Measurements from ENCODE around the gene EFNA5.

EFNA5 gene

DNA sequence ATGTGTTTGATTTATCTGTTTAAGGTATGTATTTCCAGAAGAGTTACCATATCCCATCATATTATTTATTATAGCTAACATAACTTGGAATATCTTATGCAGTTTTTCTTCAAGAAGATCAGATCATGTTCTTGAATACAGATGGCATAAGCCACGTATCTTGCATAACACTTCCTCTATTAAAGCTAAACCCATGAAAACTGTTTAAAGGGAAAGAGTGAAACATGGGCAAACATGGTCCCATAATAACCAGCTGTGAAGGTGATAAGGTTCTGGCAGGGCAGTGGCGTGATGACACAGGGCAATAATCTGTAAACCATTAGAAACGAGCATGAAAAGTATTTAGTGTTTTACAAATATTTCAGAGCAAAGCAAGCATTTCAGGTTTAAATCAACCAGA lies 34.2 kb downstream of the EFNA5 start:
- no peak for DNase-seq

GRCh38 chr5:107636068-107636467 lies 34.7 kb downstream of the EFNA5 start:
- DNase-seq = no peak

GRCh38 chr5:107634981-107635848 lies 35.5 kb downstream of the EFNA5 start:
- no peak for DNase-seq

GRCh38 chr5:107633171-107633901 lies 37.4 kb downstream of the EFNA5 start:
- peak; percentile 38 for DNase-seq

DNA sequence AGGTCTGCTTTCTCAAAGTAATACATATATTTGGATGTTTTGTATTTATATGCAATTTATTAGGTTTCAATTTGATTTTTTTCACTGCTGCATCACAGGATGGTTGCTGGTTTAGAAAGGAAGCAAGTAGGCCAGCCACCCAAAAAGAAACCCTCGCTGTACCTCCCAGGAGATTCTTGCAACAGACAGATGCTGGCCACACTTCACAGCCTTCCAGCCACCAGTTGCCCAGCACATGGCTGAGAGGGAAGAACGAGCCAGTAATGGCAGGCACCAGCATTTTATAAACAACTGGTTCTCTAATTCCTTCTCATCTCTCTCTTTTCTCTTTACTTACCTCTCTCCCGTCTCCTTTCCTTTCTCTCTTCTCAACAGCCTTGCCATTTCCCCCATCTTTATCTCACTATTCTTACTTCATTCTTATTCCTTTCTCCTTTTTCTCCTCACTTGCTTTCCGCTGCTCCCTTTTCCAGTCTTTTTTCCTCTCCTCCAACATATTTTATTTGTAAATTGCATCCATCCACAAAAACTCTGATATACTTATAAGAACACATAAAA lies 38.9 kb downstream of the EFNA5 start:
- DNase-seq = no peak

DNA sequence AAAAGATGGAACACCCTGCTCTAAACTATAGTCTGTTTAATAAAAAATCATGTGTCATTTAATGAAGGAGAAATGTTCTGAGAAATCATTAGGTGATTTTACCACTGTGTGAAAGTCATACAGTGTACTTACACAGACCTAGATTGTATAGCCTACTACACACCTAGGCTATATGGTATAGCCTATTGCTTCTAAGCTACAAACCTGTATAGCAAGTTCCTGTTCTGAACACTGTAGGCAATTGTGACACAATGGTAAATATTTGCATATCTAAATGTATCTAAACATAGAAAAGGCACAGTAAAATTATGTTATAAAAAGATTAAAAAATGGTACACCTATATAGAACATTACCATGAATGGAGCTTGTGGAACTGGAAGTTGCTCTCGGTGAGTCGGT lies 40.6 kb downstream of the EFNA5 start:
- no peak for DNase-seq

GRCh38 chr5:107624235-107624634 lies 46.5 kb downstream of the EFNA5 start:
- DNase-seq = no peak

DNA sequence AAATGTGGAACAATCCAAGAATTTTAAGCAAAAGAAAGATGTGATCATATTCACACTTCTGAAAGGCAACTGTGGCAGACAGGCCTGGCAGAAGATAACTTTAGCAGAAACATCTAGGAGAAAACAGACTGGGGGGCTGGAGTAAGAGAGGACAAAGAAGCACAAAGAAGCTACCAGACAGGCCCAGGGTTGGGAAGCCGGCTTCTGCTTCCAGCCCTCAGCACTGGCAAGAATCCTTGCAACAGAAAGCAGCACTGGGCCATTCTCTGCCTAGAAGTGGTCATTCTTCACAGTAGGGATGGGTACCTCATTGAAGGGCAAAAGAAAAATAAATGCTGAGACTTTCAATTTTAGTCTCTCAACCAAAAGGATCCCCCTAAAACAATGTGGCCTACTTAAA lies 49.6 kb downstream of the EFNA5 start:
- DNase-seq = no peak

DNA sequence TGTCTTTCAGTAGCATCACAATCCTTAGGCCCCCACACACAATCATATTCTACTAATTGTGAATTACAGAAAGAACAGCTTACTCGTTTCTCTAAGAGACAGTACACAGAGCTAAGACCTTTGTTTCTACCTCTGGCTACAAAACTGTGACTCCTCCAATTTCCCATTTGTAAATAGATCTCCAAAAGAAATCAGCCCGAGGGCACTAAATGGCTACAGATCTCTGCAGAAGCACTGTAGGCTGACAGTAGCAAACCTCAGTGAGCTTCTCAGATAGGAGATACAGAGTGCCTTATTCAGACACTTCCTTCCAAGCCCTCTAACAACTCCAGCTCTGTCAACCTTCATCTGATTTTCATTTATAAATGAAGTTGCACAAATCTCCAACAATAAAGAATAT lies 51.0 kb downstream of the EFNA5 start:
- no peak for DNase-seq

DNA sequence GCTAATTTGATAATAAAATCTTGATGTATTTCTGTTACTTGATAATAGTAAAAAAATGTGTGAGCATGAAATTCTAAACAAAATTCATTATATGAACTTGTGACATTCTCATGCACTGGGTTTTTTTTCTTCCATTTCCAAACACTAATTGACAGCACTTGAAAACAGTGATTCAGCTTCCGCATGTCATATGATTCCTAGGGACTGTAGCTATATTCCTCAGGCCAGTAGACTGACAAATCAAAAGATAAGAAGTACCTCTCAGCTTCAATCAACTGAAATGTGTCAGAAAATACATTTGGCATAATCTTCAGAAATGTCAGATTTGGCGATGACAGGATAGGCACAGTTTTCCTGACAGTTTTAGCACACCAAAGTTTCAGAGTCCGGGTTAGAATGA lies 52.5 kb downstream of the EFNA5 start:
- DNase-seq = no peak

DNA sequence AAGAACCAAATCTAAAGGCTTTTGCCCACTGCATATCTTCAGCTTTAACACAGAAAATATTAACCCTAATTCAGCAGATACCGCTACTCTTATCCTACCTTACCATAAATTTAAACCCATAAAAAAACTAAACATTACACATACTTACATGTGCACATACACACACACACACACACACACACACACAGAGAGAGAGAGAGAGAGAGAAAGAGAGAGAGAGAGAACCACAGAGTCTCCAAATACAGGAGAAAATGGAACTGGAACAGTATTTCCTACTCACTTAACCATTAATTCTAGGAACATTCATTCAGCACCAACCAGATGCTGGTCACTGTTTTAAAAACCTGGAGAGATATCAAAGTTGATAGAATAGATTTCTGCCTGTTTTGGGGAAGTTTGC lies 53.7 kb downstream of the EFNA5 start:
- no peak for DNase-seq

DNA sequence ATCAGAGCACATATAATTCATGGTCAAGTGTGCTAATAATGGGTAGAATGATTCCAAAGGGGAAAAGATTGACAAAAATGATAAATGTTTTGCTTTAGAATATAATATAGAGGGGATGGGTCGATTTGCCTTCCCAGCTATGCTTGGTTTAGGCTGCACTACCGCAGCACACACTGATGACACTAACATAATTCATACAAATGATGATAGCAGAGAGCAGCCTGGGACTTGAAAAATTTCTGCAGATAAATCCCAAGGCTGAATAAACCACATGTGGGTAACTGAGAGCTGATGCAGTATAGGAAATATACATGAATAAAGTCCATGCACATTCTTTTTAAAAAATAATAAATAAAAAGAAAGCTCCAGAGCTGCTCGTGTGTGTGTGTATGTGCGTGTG lies 54.5 kb downstream of the EFNA5 start:
- DNase-seq = no peak

- DNase-seq = no peak
These were observed 55.4 kb downstream of the EFNA5 start for GRCh38 chr5:107615299-107615817.

- DNase-seq = no peak
These were observed 58.2 kb downstream of the EFNA5 start for GRCh38 chr5:107612541-107612940.

DNA sequence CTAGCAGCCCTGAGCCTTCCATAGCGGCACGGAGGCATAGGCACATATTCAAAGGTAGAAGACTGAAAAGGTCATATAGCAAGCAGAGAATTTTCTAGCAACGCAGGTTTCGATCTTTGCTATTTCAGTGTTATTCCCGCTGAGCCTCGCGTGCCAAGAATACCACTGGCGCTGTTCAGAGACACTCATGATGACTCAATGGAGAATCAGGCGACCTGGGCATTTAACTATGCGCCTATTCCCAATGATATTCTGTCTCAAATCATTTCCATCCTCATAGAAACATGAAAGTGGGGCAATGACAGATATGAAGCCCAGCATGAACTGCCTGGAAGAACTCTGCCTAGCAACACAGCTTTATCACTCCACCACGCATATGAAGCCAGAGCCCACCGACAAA lies 59.9 kb downstream of the EFNA5 start:
- DNase-seq = no peak

- DNase-seq = no peak
These were observed 62.9 kb downstream of the EFNA5 start for GRCh38 chr5:107607671-107608345.

DNA sequence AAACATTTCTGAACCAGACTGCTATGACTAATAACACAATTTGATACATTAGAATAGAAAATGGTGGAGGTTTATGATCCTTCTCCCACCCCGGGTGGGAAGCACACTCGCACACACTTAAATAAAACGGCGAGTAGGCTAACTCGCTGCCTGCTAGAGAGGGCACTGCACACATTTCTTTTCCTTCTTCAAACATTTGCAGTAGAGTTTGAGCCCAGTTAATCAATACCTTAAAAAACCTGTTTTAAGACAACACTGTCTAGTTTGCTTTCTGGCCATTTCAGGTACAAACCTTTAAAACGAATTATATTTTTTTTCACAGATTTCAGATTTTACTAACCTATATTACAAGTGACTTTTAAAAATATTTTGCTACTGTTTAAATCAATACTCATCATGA lies 63.5 kb downstream of the EFNA5 start:
- no peak for DNase-seq

- no peak for DNase-seq
These were observed 65.1 kb downstream of the EFNA5 start for GRCh38 chr5:107605596-107606125.

- peak; percentile 11 for DNase-seq
These were observed 65.7 kb downstream of the EFNA5 start for GRCh38 chr5:107604990-107605389.

DNA sequence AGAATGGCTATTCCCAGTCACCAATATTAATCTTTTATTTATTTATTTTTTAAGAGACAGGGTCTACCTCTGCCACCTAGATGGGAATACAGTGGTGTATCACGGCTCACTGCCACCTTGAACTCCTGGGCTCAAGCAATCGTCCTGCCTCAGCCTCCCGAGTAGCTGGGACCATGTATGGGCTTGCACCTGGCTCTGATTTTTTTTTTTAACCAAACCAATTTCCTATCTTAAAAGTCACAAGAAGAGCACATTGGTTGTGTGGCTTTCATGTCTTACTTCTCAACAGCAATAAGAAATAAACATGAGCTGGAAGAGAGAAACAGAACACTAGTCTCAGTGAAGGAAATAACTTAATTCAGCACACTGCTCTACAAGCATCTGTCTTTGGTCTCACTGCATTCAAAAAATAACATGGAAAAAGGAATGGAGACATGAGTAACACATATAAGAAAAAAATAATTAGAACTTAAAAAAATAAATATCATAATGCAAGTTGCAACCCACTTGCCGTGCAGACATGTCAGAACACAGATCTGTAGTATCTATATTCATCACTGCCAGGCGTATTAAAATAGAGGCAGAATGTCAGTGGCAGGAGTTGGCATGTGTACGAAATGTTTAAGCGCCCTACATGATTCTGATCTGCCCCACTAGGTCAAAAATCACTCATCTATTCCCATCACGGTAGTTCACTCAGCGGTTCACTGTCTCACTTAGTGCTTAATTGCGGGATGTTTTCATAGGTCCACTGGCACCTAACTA lies 66.4 kb downstream of the EFNA5 start:
- no peak for DNase-seq

- no peak for DNase-seq
These were observed 67.4 kb downstream of the EFNA5 start for GRCh38 chr5:107603349-107603748.

- DNase-seq = no peak
These were observed 67.8 kb downstream of the EFNA5 start for GRCh38 chr5:107602896-107603295.
